ENCODE results near the gene PLA1A. TPM values are rescaled to one million over a fixed set of nuclear protein-coding genes. Genes with fewer than 3 reads are reported as not detected.

PLA1A gene
- total and polyA plus RNA-seq, 10 of the 15 experiments (the other 5 are each of a cell fraction or from before 2014, with no cell fraction given) = 2.9 to 106 (median 4.8) TPM

- ChIA-PET RAD21 (ENCODE audit: unreplicated experiment) (interaction anchor here (0.9 kb wide), 1 partner anchor 72 kb away, joined by 3 read pairs; no protein-coding TSS in a partner anchor), CTCF (interaction anchor here (1.0 to 2.2 kb wide), 2 partner anchors 8 to 50 kb away, joined by 3 to 6 read pairs; partner anchors contain the start of gene CD80), POLR2A (interaction anchor here (0.9 kb wide), 1 partner anchor 17 kb away, joined by 4 read pairs; no protein-coding TSS in a partner anchor), SMC1A (ENCODE audit: uncharacterized antibody, unreplicated experiment) (no interaction called here)
- Histone ChIP-seq H2AFZ (ENCODE audit: control insufficient read depth, low read depth, low read length) (no peak overlapping the region), H3K4me1 (ENCODE audit: control insufficient read depth, insufficient read depth, low read length) (0 out of 2 replicates have a peak, but pooled peaks cover 5% of the 10 kb centered on the region), H4K20me1 (ENCODE audit: control insufficient read depth, insufficient read depth) (no peaks in the 10 kb centered on the region), H3K36me3 (ENCODE audit: control insufficient read depth in 2 of 2, insufficient read depth in 2 of 2, low read length in 1 of 2) (peaks cover 0 to 3% of the 10 kb centered on the region in 2 experiments; a peak in 1 of 4 replicates), H3K9ac (ENCODE audit: control insufficient read depth, insufficient read depth, low read length) (no peak overlapping the region), H3K4me3 (no peak overlapping the region), H3K4me2 (ENCODE audit: control insufficient read depth, insufficient read depth) (no peak overlapping the region), H3K27ac (ENCODE audit: control insufficient read depth, insufficient read depth) (no peak overlapping the region), H3K27me3 (replicated peaks in 1 of 2; ENCODE audit: control insufficient read depth in 2 of 2, insufficient read depth in 2 of 2, low read length in 1 of 2) (no peaks in the 10 kb centered on the region), H3K79me2 (ENCODE audit: control insufficient read depth, insufficient read depth, low read length) (no peaks in the 10 kb centered on the region), H3K9me3 (replicated peaks; ENCODE audit: control insufficient read depth, insufficient read depth, low read length) (no peaks in the 10 kb centered on the region; the same call in 2 of the 3 replicates)
- TF ChIP-seq GATAD2B (conservative IDR thresholded peaks at IDR 0.05; ENCODE audit: low read depth) = no peak
- TF ChIP-seq E2F8 (IDR thresholded peaks at IDR 0.05; ENCODE audit: low read depth, partially characterized antibody) = no peak
- TF ChIP-seq ZNF384 (IDR thresholded peaks at IDR 0.05; ENCODE audit: borderline replicate concordance, low read depth, low read length) = no peak
- DNase-seq (ENCODE audit: low read depth, low spot score) (no peak), FAIRE-seq (no peak), ATAC-seq (no peak)
- intact Hi-C loops (cut with micrococcal nuclease; ENCODE audit: unreplicated experiment) (no loop called here), in situ Hi-C loops (cut with MboI) (no loop called here)
- no TSS peak for BruUV-seq (replicated peaks)
- 92% methylated on average over 5 of the region's 6 CpGs for WGBS (ENCODE audit: insufficient coverage, insufficient replicate concordance, low lambda C conversion rate, missing lambda C conversion rate)
Measured at GRCh38 chr3:119609301-119609700, 11.6 kb downstream of the PLA1A start.

Measured in GM12878 (cell line).